ENCODE measurements around the gene ZNF324.

The ZNF324 gene

GRCh38 chr19:58518256-58519086 is 51.6 kb downstream of the ZNF324 start:
- no peak for DNase-seq (ENCODE audit: low read depth)
- H3K4me3 ChIP-seq (ENCODE audit: low read depth, low read length), result peak overlapping the region; percentile 84

GRCh38 chr19:58519087-58519354 is 52.1 kb downstream of the ZNF324 start:
- peak overlapping the region; percentile 84 for H3K4me3 ChIP-seq (ENCODE audit: low read depth, low read length)
- peak; percentile 31 for DNase-seq (ENCODE audit: low read depth)

GRCh38 chr19:58519355-58520256 is 52.7 kb downstream of the ZNF324 start, which contains the start of gene ZBTB45:
Gene ZBTB45 (minus strand): TSS chr19:58519810. CDS start chr19:58517673, 2,137 bp downstream.
- DNase-seq (ENCODE audit: low read depth), result peak; percentile 87
- H3K4me3 ChIP-seq (ENCODE audit: low read depth, low read length), result peak within 1 kb of the TSS; percentile 84

- H3K4me3 ChIP-seq (ENCODE audit: low read depth, low read length), result peak overlapping the region; percentile 84
- no peak for DNase-seq (ENCODE audit: low read depth)
Observed at GRCh38 chr19:58520257-58520599, 53.3 kb downstream of the ZNF324 start.

- H3K4me3 ChIP-seq (ENCODE audit: low read depth, low read length), result no peak overlapping the region
- DNase-seq (ENCODE audit: low read depth), result no peak
Observed at GRCh38 chr19:58521651-58522050, 54.8 kb downstream of the ZNF324 start.

GRCh38 chr19:58522709-58523108 is 55.8 kb downstream of the ZNF324 start:
- DNase-seq (ENCODE audit: low read depth), result no peak
- no peak overlapping the region for H3K4me3 ChIP-seq (ENCODE audit: low read depth, low read length)
